Left lung (tissue), 10 donors: ENCODE results near the gene INKA1. TPM values are rescaled to one million over a fixed set of nuclear protein-coding genes. Genes with fewer than 3 reads are reported as not detected.
"Not testable (repeated sequence)": the region's sequence is repeated elsewhere in the genome, so short reads cannot be mapped to it uniquely, and the experiment has no call there.

Experiments used
- ATAC-seq: fragments of 200-7000 bp; cut with Tn5 transposase; one replicate; pipeline ENCODE4 v1.9.1; 2020; ENCODE audit warnings: moderate library complexity
- DNase-seq, 4 donors: peaks; one replicate each; pipeline ENCODE4 v3.0.0-alpha.2; 2013 to 2020
- H3K27ac ChIP-seq, 2 donors: fragments of 200-600 bp; sonication (generic) in 1 of 2; one replicate each; pipeline versions ENCODE4 v1.5.0 to v1.8.0; 2020 to 2021
- H3K27me3 ChIP-seq, 2 donors: fragments of 200-600 bp; sonication (generic) in 1 of 2; one replicate each; pipeline versions ENCODE4 v1.5.0 to v1.8.0; 2020 to 2021
- H3K36me3 ChIP-seq, 2 donors: fragments of 200-600 bp; sonication (generic) in 1 of 2; one replicate each; pipeline versions ENCODE4 v1.5.0 to v1.8.0; 2020 to 2021
- H3K4me1 ChIP-seq, 2 donors: fragments of 200-600 bp; one replicate each; pipeline ENCODE4 v1.8.0; 2021
- H3K4me3 ChIP-seq, 2 donors: fragments of 200-600 bp; sonication (generic) in 1 of 2; one replicate each; pipeline versions ENCODE4 v1.5.0 to v1.8.0; 2020 to 2021; ENCODE audit warnings: mild to moderate bottlenecking in 1 of 2
- H3K9me3 ChIP-seq, 2 donors: fragments of 200-600 bp; sonication (generic) in 1 of 2; one replicate each; pipeline versions ENCODE4 v1.5.0 to v1.8.0; 2020 to 2021
- CTCF ChIP-seq, 2 donors: fragments of 200-600 bp; sonication (generic) in 1 of 2; IDR thresholded peaks; one replicate each; pipeline versions ENCODE4 v1.5.0 to v1.8.0; 2021; ENCODE audit warnings: antibody characterized with exemption in 2 of 2
- intact Hi-C, 2 donors: fragments of 100-400 bp; cut with DNase I; formaldehyde crosslinking; loops; one replicate each; pipeline versions ENCODE4 v1.11.2 to v1.14.2; 2022
- polyA plus RNA-seq, 6 donors: library from polyadenylated mRNA; unstranded; fragments of 120-200 nt; gene quantifications; one replicate each; pipeline ENCODE4 v1.2.1, GENCODE V29; 2013; ENCODE audit not compliant: insufficient read length in 6 of 6
- total RNA-seq, 2 donors: library from RNA; stranded (reverse); fragmentation: NEBNext Ultra II Directional; extraction: Animal tissue kit (Norgen Biotek cat#: 25700); gene quantifications; one replicate each; pipeline ENCODE4 v1.2.1, GENCODE V29; 2021
- donor health status: DM: no; HTN: yes; CAD: no.
- donor health status: DM: no; HTN: no; CAD: no.

Gene INKA1
- total and polyA plus RNA-seq, 8 donors = 3.7 to 18.9 (median 13.3) TPM

GRCh38 chr3:49771340-49771938 is 31.6 kb upstream of the INKA1 start:
- TF ChIP-seq CTCF (IDR thresholded peaks at IDR 0.05) = no peak
- Histone ChIP-seq H3K4me3 (no peak overlapping the region), H3K9me3 (no peaks in the 10 kb centered on the region), H3K4me1 (peaks cover 0 to 15% of the 10 kb centered on the region in 2 donors), H3K36me3 (peaks cover 0 to 20% of the 10 kb centered on the region in 2 donors), H3K27ac (no peak overlapping the region), H3K27me3 (no peaks in the 10 kb centered on the region)
- no peak for DNase-seq
- intact Hi-C loops = no loop called here
- no peak for ATAC-seq

GRCh38 chr3:49772703-49773102 is 30.4 kb upstream of the INKA1 start:
- Histone ChIP-seq H3K27ac (no peak overlapping the region), H3K27me3 (no peaks in the 10 kb centered on the region), H3K4me3 (no peak overlapping the region), H3K36me3 (peaks cover 0 to 31% of the 10 kb centered on the region in 2 donors), H3K4me1 (peaks cover 0 to 15% of the 10 kb centered on the region in 2 donors), H3K9me3 (no peaks in the 10 kb centered on the region)
- no peak for TF ChIP-seq CTCF (IDR thresholded peaks at IDR 0.05)
- DNase-seq (no peak), ATAC-seq (no peak)
- intact Hi-C loops = no loop called here

- ATAC-seq = no peak
- intact Hi-C loops = no loop called here
- no peak overlapping the region for H3K27ac ChIP-seq
These were observed 27.5 kb upstream of the INKA1 start for GRCh38 chr3:49775538-49775937.

GRCh38 chr3:49776101-49776500 is 27.0 kb upstream of the INKA1 start:
- H3K9me3 ChIP-seq, H3K27ac ChIP-seq, H3K27me3 ChIP-seq, DNase-seq, H3K4me3 ChIP-seq, ATAC-seq, intact Hi-C loops: not testable (repeated sequence)
- H3K4me1 ChIP-seq = peaks cover 0 to 22% of the 10 kb centered on the region in 2 donors
- peaks cover 0 to 24% of the 10 kb centered on the region in 2 donors for H3K36me3 ChIP-seq

More at GRCh38 chr3:49775538-49775937, 27.5 kb upstream of the INKA1 start:
- H3K4me1 ChIP-seq = peaks cover 0 to 23% of the 10 kb centered on the region in 2 donors
- H3K27me3 ChIP-seq = no peaks in the 10 kb centered on the region
- H3K4me3 ChIP-seq = no peak overlapping the region
- TF ChIP-seq CTCF (IDR thresholded peaks at IDR 0.05) = no peak
- no peaks in the 10 kb centered on the region for H3K9me3 ChIP-seq
- no peak for DNase-seq
- peaks cover 0 to 24% of the 10 kb centered on the region in 2 donors for H3K36me3 ChIP-seq

- no peak for TF ChIP-seq CTCF (IDR thresholded peaks at IDR 0.05)
- Histone ChIP-seq H3K4me3 (no peak overlapping the region), H3K4me1 (peaks cover under 1 to 36% of the 10 kb centered on the region in 2 donors), H3K27ac (no peak overlapping the region), H3K27me3 (no peaks in the 10 kb centered on the region), H3K36me3 (peaks cover 0 to 51% of the 10 kb centered on the region in 2 donors), H3K9me3 (no peaks in the 10 kb centered on the region)
- intact Hi-C loops = no loop called here
- ATAC-seq (no peak), DNase-seq (no peak)
These were observed 23.5 kb upstream of the INKA1 start for GRCh38 chr3:49779358-49780079.
